ENCODE measurements around the gene PTPRR.

DNA sequence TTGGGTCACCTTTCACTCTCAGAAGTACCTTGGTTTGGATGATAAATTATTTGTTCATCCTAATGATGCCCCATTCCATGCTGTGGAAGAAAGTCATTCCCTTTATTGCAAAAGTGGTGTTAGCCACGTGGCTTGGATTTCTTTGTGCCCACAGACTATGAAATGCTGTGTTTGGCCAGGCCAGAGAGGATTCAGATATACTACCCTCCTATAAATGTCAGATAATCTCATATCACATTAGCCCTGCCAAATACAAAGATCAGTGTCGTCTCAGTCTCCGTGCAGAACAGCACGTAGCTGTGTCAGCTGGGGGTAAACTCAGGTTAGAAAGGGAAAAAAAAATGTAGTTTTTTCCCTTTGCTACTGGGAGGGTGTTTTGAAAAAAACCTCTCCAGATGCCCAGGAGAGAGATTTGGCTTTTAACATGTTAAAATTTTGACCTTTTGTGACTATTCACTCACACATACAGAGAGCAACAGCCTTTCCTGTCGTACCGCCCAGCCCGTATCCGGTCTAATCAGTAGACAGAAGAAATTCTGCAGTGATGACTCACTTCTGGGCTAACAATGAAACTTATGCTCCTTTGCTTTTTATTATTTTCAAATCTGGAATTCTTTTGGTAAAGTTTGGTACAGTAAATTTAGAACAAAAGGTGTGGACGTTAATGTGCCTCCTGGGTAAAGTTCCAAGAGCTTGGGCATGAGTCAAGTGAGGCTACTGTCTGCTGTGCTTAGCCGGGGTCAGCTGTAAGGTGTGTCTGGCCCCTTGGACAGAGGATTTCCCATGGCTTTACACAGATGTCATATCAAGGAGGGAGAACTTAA lies 274.8 kb downstream of the PTPRR start:
- TF ChIP-seq, protein P1, sequence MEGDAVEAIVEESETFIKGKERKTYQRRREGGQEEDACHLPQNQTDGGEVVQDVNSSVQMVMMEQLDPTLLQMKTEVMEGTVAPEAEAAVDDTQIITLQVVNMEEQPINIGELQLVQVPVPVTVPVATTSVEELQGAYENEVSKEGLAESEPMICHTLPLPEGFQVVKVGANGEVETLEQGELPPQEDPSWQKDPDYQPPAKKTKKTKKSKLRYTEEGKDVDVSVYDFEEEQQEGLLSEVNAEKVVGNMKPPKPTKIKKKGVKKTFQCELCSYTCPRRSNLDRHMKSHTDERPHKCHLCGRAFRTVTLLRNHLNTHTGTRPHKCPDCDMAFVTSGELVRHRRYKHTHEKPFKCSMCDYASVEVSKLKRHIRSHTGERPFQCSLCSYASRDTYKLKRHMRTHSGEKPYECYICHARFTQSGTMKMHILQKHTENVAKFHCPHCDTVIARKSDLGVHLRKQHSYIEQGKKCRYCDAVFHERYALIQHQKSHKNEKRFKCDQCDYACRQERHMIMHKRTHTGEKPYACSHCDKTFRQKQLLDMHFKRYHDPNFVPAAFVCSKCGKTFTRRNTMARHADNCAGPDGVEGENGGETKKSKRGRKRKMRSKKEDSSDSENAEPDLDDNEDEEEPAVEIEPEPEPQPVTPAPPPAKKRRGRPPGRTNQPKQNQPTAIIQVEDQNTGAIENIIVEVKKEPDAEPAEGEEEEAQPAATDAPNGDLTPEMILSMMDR (IDR thresholded peaks at IDR 0.05; ENCODE audit: low read depth, low read length, poor library complexity, severe bottlenecking) = no peak
- TF ChIP-seq EZH2phosphoT487 (IDR thresholded peaks at IDR 0.05; ENCODE audit: borderline replicate concordance, low read length) = no peak

All from DOHH2 (cell line).